ENCODE measurements around the gene CCDC148.

CCDC148 gene

DNA sequence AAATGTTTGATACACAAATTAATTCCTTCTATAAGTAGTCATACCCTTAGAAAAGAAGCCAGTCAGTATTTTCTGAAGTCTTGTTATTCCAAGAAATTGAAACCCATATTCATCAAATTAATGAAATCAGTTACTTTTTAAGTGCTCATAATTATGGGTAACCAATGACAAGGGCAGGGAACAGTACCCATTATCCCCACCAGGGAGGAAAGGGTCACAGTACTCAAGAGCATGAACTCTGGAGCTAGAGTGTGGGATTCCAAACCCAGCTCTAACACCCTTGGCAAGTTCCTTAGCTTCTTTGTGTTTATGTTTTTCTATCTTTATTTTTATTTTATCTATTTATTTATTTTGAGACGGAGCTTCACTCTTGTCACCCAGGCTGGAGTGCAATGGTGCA is 68.4 kb downstream of the CCDC148 start:
- H3K4me3 ChIP-seq (ENCODE audit: low read depth, low read length) = no peak overlapping the region
- no peak for DNase-seq (ENCODE audit: low read depth)
- TF ChIP-seq, protein P1, sequence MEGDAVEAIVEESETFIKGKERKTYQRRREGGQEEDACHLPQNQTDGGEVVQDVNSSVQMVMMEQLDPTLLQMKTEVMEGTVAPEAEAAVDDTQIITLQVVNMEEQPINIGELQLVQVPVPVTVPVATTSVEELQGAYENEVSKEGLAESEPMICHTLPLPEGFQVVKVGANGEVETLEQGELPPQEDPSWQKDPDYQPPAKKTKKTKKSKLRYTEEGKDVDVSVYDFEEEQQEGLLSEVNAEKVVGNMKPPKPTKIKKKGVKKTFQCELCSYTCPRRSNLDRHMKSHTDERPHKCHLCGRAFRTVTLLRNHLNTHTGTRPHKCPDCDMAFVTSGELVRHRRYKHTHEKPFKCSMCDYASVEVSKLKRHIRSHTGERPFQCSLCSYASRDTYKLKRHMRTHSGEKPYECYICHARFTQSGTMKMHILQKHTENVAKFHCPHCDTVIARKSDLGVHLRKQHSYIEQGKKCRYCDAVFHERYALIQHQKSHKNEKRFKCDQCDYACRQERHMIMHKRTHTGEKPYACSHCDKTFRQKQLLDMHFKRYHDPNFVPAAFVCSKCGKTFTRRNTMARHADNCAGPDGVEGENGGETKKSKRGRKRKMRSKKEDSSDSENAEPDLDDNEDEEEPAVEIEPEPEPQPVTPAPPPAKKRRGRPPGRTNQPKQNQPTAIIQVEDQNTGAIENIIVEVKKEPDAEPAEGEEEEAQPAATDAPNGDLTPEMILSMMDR (IDR thresholded peaks at IDR 0.05; ENCODE audit: low read depth, low read length) = no peak
- TF ChIP-seq, protein P2, sequence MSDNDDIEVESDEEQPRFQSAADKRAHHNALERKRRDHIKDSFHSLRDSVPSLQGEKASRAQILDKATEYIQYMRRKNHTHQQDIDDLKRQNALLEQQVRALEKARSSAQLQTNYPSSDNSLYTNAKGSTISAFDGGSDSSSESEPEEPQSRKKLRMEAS (IDR thresholded peaks at IDR 0.05; ENCODE audit: low read depth, low read length) = no peak
- TF ChIP-seq POLR2A (IDR thresholded peaks at IDR 0.05; ENCODE audit: extremely low read depth, insufficient read length) (no peak), MYC (IDR thresholded peaks at IDR 0.05; ENCODE audit: low read depth, low read length) (no peak)

DNA sequence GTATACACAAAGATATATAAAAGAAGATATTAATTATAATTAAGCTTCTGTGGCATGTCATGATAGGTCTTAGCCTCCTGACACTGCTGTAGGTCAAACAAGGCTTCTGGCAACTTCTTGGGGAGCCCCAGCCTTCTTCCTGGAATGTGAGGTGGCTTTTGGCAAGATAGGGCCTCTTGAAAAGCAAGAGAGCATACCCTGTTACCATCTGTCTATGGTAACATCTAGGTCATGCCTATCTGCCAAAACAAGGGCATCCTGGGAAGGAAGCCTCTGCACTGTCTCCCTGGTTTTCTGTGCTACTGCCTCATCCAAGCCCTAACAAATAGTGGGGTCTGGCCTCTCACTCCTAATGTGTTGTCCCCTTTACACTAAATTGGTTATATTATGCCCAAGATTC is 70.9 kb downstream of the CCDC148 start:
- DNase-seq (ENCODE audit: low read depth) = no peak
- H3K4me3 ChIP-seq (ENCODE audit: low read depth, low read length) = no peak overlapping the region
- TF ChIP-seq, protein P2 (IDR thresholded peaks at IDR 0.05; ENCODE audit: low read depth, low read length) = no peak
- TF ChIP-seq POLR2A (IDR thresholded peaks at IDR 0.05; ENCODE audit: extremely low read depth, insufficient read length) (no peak), MYC (IDR thresholded peaks at IDR 0.05; ENCODE audit: low read depth, low read length) (no peak)
- TF ChIP-seq, protein P1 (IDR thresholded peaks at IDR 0.05; ENCODE audit: low read depth, low read length) = no peak

DNA sequence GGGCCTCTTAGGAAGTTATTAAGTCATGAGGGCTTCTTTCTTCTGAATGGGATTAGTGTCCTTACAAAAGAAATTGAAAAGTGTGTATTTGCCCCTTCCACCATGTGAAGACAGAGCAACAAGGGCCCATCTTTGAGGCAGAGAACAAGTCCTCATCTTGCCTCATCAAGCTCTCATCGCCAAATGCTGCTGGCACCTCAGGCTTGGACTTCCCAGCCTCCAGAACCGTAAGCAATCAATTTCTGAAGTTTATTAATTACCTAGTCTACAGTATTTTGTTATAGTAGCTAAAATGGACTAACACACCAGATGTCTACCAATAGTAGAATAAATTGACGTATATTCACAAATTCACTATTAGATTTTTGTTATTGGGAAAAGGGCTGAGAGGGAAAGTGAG is 74.6 kb downstream of the CCDC148 start:
- no peak overlapping the region for H3K4me3 ChIP-seq (ENCODE audit: low read depth, low read length)
- DNase-seq (ENCODE audit: low read depth) = no peak
- TF ChIP-seq, protein P2 (IDR thresholded peaks at IDR 0.05; ENCODE audit: low read depth, low read length) = no peak
- no peak for TF ChIP-seq POLR2A (IDR thresholded peaks at IDR 0.05; ENCODE audit: extremely low read depth, insufficient read length)
- TF ChIP-seq, protein P1 (IDR thresholded peaks at IDR 0.05; ENCODE audit: low read depth, low read length) = no peak
- no peak for TF ChIP-seq MYC (IDR thresholded peaks at IDR 0.05; ENCODE audit: low read depth, low read length)

DNA sequence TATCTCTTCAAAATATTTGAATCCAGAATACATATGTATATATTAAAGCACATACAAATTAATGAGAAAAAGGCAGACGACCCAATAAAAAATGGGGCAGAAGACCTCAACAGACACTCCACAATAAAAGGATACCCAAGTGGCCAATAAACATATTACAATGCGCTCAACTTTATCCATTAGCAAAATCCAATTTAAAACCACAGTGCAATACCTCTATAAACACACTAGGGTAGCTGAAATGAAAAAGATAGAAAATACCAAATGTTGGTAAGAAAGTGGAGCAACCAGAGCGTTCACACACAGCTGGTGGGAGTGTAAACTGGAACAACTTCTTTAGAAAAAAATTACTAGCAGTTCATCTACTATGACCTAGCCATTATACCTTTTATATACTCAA is 75.3 kb downstream of the CCDC148 start:
- TF ChIP-seq, protein P2 (IDR thresholded peaks at IDR 0.05; ENCODE audit: low read depth, low read length) = no peak
- TF ChIP-seq POLR2A (IDR thresholded peaks at IDR 0.05; ENCODE audit: extremely low read depth, insufficient read length) (no peak), MYC (IDR thresholded peaks at IDR 0.05; ENCODE audit: low read depth, low read length) (no peak)
- TF ChIP-seq, protein P1 (IDR thresholded peaks at IDR 0.05; ENCODE audit: low read depth, low read length) = no peak
- no peak for DNase-seq (ENCODE audit: low read depth)
- H3K4me3 ChIP-seq (ENCODE audit: low read depth, low read length) = no peak overlapping the region

DNA sequence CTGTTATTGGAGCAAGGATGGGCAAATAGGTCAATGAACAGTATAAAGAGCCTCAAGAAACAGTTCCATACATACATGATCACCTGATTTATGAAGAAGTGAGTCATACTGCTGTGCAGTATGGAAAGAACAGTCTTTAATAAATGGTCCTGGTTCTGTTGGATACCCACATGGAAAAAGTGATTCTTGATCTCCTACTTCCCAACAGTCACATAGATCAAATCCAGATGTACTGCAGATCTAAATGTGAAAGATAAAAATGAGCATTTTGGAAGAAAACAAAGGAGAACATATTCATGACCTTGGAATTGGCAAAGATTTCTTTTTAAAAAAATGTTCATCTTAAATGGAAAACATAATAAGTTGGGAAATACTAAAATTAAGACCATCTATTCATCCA is 75.8 kb downstream of the CCDC148 start:
- no peak for TF ChIP-seq POLR2A (IDR thresholded peaks at IDR 0.05; ENCODE audit: extremely low read depth, insufficient read length)
- TF ChIP-seq MYC (IDR thresholded peaks at IDR 0.05; ENCODE audit: low read depth, low read length) = no peak
- TF ChIP-seq, protein P2 (IDR thresholded peaks at IDR 0.05; ENCODE audit: low read depth, low read length) = no peak
- TF ChIP-seq, protein P1 (IDR thresholded peaks at IDR 0.05; ENCODE audit: low read depth, low read length) = no peak
- no peak for DNase-seq (ENCODE audit: low read depth)
- H3K4me3 ChIP-seq (ENCODE audit: low read depth, low read length) = no peak overlapping the region

DNA sequence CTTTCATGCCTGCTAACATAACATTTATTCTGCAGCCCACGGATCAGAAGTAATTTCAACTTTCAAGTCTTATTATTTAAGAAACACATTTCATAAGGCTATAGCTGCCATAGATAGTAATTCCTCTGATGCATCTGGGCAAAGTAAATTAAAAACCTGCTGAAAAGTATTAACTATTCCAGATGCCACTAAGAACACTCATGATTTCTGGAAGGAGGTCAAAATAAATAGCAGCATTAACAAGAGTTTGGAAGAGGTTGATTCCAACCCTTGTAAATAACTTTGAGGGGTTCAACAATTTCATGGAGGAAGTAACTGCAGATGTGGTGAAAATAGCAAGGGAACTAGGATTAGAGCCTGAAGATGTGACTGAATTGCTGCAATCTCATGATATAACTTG is 77.6 kb downstream of the CCDC148 start:
- no peak overlapping the region for H3K4me3 ChIP-seq (ENCODE audit: low read depth, low read length)
- DNase-seq (ENCODE audit: low read depth) = no peak
- no peak for TF ChIP-seq MYC (IDR thresholded peaks at IDR 0.05; ENCODE audit: low read depth, low read length)
- TF ChIP-seq, protein P1 (IDR thresholded peaks at IDR 0.05; ENCODE audit: low read depth, low read length) = no peak
- no peak for TF ChIP-seq POLR2A (IDR thresholded peaks at IDR 0.05; ENCODE audit: extremely low read depth, insufficient read length)
- TF ChIP-seq, protein P2 (IDR thresholded peaks at IDR 0.05; ENCODE audit: low read depth, low read length) = no peak

Data from NB4 (cell line).